K562 (cell line): ENCODE results near the gene CAMK2A. TPM values are rescaled to one million over a fixed set of nuclear protein-coding genes. Genes with fewer than 3 reads are reported as not detected.
A peak's percentile ranks its signal among the peaks of the same experiment; 100 is the strongest.

Experiments used
- ATAC-seq: fragments of 200-7000 bp; cut with Tn5 transposase; 3 replicates; pipeline ENCODE4 v1.9.1; 2020; ENCODE audit warnings: moderate library complexity
- BruUV-seq: library from RNA; stranded (reverse); fragments of 400-500 nt; replicated peaks from 2 replicates; lab custom pipeline; 2021; lab: Mats Ljungman, UMichigan
- CTCF ChIA-PET: fragments of 300-600 bp; formaldehyde crosslinking; extraction: SDS; loops from one replicate; lab custom pipeline; 2021; ENCODE audit warnings: low intra/inter-chr PET ratio; lab: Yijun Ruan, JAX
- POLR2A ChIA-PET: fragments of 300-600, 350-650 bp; sonication (Branson Sonifier 250); formaldehyde crosslinking; extraction: SDS; loops from one replicate; lab custom pipeline; 2021; ENCODE audit warnings: antibody characterized with exemption, inconsistent platforms; lab: Yijun Ruan, JAX
- DNase-seq, 4 experiments: peaks; one replicate each; pipeline versions ENCODE4 v3.0.0 to v3.0.0-alpha.2; 2011 to 2018; ENCODE audit warnings: low spot score in 3 of 4, mixed read lengths in 3 of 4; ENCODE audit errors: extremely low read depth in 1 of 4
- FAIRE-seq: peaks from 2 replicates; lab custom pipeline; 2011; peaks lifted over from hg19 to GRCh38; lab: Jason Lieb, UNC
- H2AFZ ChIP-seq: 2 replicates; pipeline ENCODE4 v1.6.0; 2011; ENCODE audit warnings: low read depth, low read length, control low read depth, inconsistent platforms
- H3K27ac ChIP-seq: fragments of 200-600 bp; 3 replicates; pipeline ENCODE4 v1.8.0; 2011; ENCODE audit warnings: low read depth, mild to moderate bottlenecking, control low read depth, inconsistent platforms, low read length, moderate library complexity, mixed read lengths; ENCODE audit errors: extremely low read depth
- H3K27me3 ChIP-seq, 2 experiments: fragments of 300-600 bp in 1 of 2; 2 replicates in 1 of 2; 3 replicates in 1 of 2; pipeline versions ENCODE4 v1.6.0 to v1.8.0; 2011; ENCODE audit warnings: inconsistent platforms in 2 of 2, low read length in 2 of 2, mild to moderate bottlenecking in 1 of 2, mixed read lengths in 1 of 2, moderate library complexity in 1 of 2; ENCODE audit not compliant: control insufficient read depth in 2 of 2, insufficient read depth in 2 of 2
- H3K36me3 ChIP-seq: fragments of 300-600 bp; 3 replicates; pipeline ENCODE4 v1.8.0; 2011; ENCODE audit warnings: mild to moderate bottlenecking, low read length, inconsistent platforms; ENCODE audit not compliant: control insufficient read depth, insufficient read depth
- H3K4me1 ChIP-seq, 2 experiments: fragments of 200-600 bp in 1 of 2; replicated peaks in 1 of 2; 2 replicates in 1 of 2; 3 replicates in 1 of 2; pipeline versions ENCODE4 v1.5.1 to v1.8.0; 2011; ENCODE audit warnings: inconsistent platforms in 2 of 2, low read length in 2 of 2, mild to moderate bottlenecking in 1 of 2, mixed read lengths in 1 of 2, moderate library complexity in 1 of 2; ENCODE audit not compliant: control insufficient read depth in 2 of 2, insufficient read depth in 2 of 2
- H3K4me2 ChIP-seq: 2 replicates; pipeline ENCODE4 v1.6.1; 2011; ENCODE audit warnings: low read length, control low read depth, inconsistent platforms, mixed read lengths; ENCODE audit not compliant: insufficient read depth
- H3K4me3 ChIP-seq: fragments of 200-600 bp; sonication (generic), shearing (Covaris generic); 2 replicates; pipeline ENCODE4 v1.5.1; 2016; ENCODE audit warnings: control low read depth, inconsistent platforms
- H3K79me2 ChIP-seq: fragments of 200-600 bp; 3 replicates; pipeline ENCODE4 v1.8.0; 2011; ENCODE audit warnings: low read length, inconsistent platforms; ENCODE audit not compliant: control insufficient read depth, insufficient read depth
- H3K9ac ChIP-seq, 2 experiments: 2 replicates each; pipeline versions ENCODE4 v1.6.0 to v1.6.1; 2011; ENCODE audit warnings: low read depth in 2 of 2, low read length in 2 of 2, control low read depth in 1 of 2, inconsistent platforms in 1 of 2, mild to moderate bottlenecking in 1 of 2, mixed read lengths in 1 of 2; ENCODE audit not compliant: insufficient read depth in 1 of 2
- H3K9me1 ChIP-seq: one replicate; pipeline ENCODE4 v1.6.0; 2011; ENCODE audit warnings: inconsistent platforms, mild to moderate bottlenecking, low read length, moderate library complexity; ENCODE audit not compliant: control insufficient read depth, insufficient read depth
- H3K9me3 ChIP-seq: replicated peaks from 2 replicates; pipeline ENCODE4 v1.5.1; 2011; ENCODE audit warnings: low read depth, low read length, inconsistent platforms; ENCODE audit not compliant: control insufficient read depth, insufficient read depth
- H4K20me1 ChIP-seq: replicated peaks from 2 replicates; pipeline ENCODE4 v1.6.1; 2011; ENCODE audit warnings: low read length, inconsistent platforms, mixed read lengths; ENCODE audit not compliant: control insufficient read depth, insufficient read depth
- JUNB ChIP-seq: fragments of 450-650 bp; formaldehyde crosslinking; conservative IDR thresholded peaks from 2 replicates; pipeline ENCODE4 v1.4.0; 2020; ENCODE audit warnings: mild to moderate bottlenecking
- NRF1 ChIP-seq, 2 experiments: fragments of 450-650 bp; IDR thresholded peaks in 1 of 2; conservative IDR thresholded peaks in 1 of 2; 2 replicates each; pipeline ENCODE4 v1.6.1; 2014; ENCODE audit warnings: mild to moderate bottlenecking in 2 of 2
- THRB ChIP-seq: fragments of 450-650 bp; formaldehyde crosslinking; conservative IDR thresholded peaks from 2 replicates; pipeline ENCODE4 v1.4.0; 2022; ENCODE audit warnings: mild to moderate bottlenecking, missing genetic modification characterization
- ZNF197 ChIP-seq: fragments of 200-800 bp; sonication (Bioruptor generic); IDR thresholded peaks from 2 replicates; pipeline ENCODE4 v1.6.1; 2016; ENCODE audit warnings: low read depth, missing genetic modification characterization, missing compliant biosample characterization
- WGBS: fragments of 100-300 bp; shearing (Covaris generic); methylation state at CpG from one replicate; pipeline ENCODE4 v1.1.6; 2016; ENCODE audit warnings: low coverage, mixed read lengths; ENCODE audit not compliant: insufficient coverage; ENCODE audit errors: missing lambda C conversion rate; 5-methylcytosine and 5-hydroxymethylcytosine counted together
- in situ Hi-C: fragments of 300-500 bp; cut with MboI; formaldehyde crosslinking; loops from 4 replicates; pipeline ENCODE4 v1.15.0; 2018; ENCODE audit warnings: inconsistent platforms, mixed read lengths
- intact Hi-C: fragments of 100-400 bp; cut with micrococcal nuclease; formaldehyde crosslinking; loops from 2 replicates; pipeline ENCODE4 v1.14.2; 2022
- polyA plus RNA-seq, 8 experiments: library from polyadenylated mRNA; depleted of rRNA in 4 of 8; stranded (reverse) in 5 of 8; unstranded in 3 of 8; fragments of >200 nt; fragmentation: Nextera tagmentation in 2 of 8; fragmentation: Illumina TruSeq in 1 of 8; extraction: Ambion mirVana in 2 of 8; extraction: Trizol in 1 of 8; gene quantifications; 2 replicates each; pipeline versions ENCODE4 v1.2.1 to v1.2.3, GENCODE V29; 2011 to 2014; ENCODE audit warnings: inconsistent platforms in 1 of 8, missing spikeins in 1 of 8
- total RNA-seq, 7 experiments: library from RNA; depleted of rRNA in 6 of 7; stranded (reverse); fragments of >200 nt in 6 of 7; fragmentation: Illumina TruSeq in 2 of 7; extraction: Trizol in 2 of 7; gene quantifications; 2 replicates each; pipeline versions ENCODE4 v1.2.1 to v1.2.3, GENCODE V29; 2011 to 2021; ENCODE audit warnings: low replicate concordance in 1 of 7

CAMK2A gene
- total and polyA plus RNA-seq, 9 of the 15 experiments (the other 6 are each of a cell fraction or from before 2014, with no cell fraction given) = 0.01 to 0.18 (median 0.04) TPM; not detected in 6

- H3K9ac ChIP-seq = peak overlapping the region in 1 of 2 experiments; percentile 43; a peak in 1 of 4 replicates
- POLR2A ChIA-PET = interaction anchor here (0.6 to 1.7 kb wide), 3 partner anchors 12 to 123 kb away, joined by 4 read pairs; no protein-coding TSS in a partner anchor
- peaks cover 14 to 61% of the 10 kb centered on the region in 2 experiments for H3K27me3 ChIP-seq
- H3K27ac ChIP-seq = no peak overlapping the region
- DNase-seq = no peak
- no peak overlapping the region for H3K4me2 ChIP-seq
- H3K36me3 ChIP-seq = no peaks in the 10 kb centered on the region
- BruUV-seq = no TSS peak
- H3K4me3 ChIP-seq = no peak overlapping the region
- intact Hi-C loops (no loop called here), in situ Hi-C loops (no loop called here)
- no peak for FAIRE-seq
- no peaks in the 10 kb centered on the region for H3K9me1 ChIP-seq
- no peaks in the 10 kb centered on the region for H3K79me2 ChIP-seq
- no peaks in the 10 kb centered on the region for H3K9me3 ChIP-seq
- no peaks in the 10 kb centered on the region for H4K20me1 ChIP-seq
- ATAC-seq = peak; percentile 30
- no peak overlapping the region for H2AFZ ChIP-seq
- peaks cover 0 to 8% of the 10 kb centered on the region in 2 experiments; a peak in 1 of 5 replicates for H3K4me1 ChIP-seq
- WGBS = 12% methylated on average over 19 of the region's 21 CpGs
- CTCF ChIA-PET = no interaction called here
- TF ChIP-seq ZNF197 (no peak), NRF1 (conservative IDR thresholded peaks at IDR 0.05 in 1 of 2, IDR thresholded peaks at IDR 0.05 in 1 of 2) (peak; percentile 35; a peak in 2 of 4 replicates)
Observed at GRCh38 chr5:150209099-150209635, 80.4 kb downstream of the CAMK2A start.

GRCh38 chr5:150208187-150209098, 81.1 kb downstream of the CAMK2A start:
- peaks cover 0 to 8% of the 10 kb centered on the region in 2 experiments; a peak in 1 of 5 replicates for H3K4me1 ChIP-seq
- H3K79me2 ChIP-seq = no peaks in the 10 kb centered on the region
- BruUV-seq = no TSS peak
- intact Hi-C loops = no loop called here
- DNase-seq (no peak), ATAC-seq (no peak), FAIRE-seq (no peak)
- in situ Hi-C loops = no loop called here
- peaks cover 14 to 63% of the 10 kb centered on the region in 2 experiments for H3K27me3 ChIP-seq
- H3K9ac ChIP-seq = no peak overlapping the region
- no peaks in the 10 kb centered on the region for H3K9me1 ChIP-seq
- CTCF ChIA-PET = no interaction called here
- TF ChIP-seq JUNB (CRISPR knock-in tag) = no peak
- no peak for TF ChIP-seq THRB (CRISPR knock-in tag)
- no peak overlapping the region for H3K4me2 ChIP-seq
- no peaks in the 10 kb centered on the region for H3K36me3 ChIP-seq
- POLR2A ChIA-PET = interaction anchor here (0.6 to 0.7 kb wide), 2 partner anchors 59 to 124 kb away, joined by 4 read pairs; no protein-coding TSS in a partner anchor
- H4K20me1 ChIP-seq = no peaks in the 10 kb centered on the region
- no peak overlapping the region for H2AFZ ChIP-seq
- no peaks in the 10 kb centered on the region for H3K9me3 ChIP-seq
- H3K4me3 ChIP-seq = no peak overlapping the region
- no peak overlapping the region for H3K27ac ChIP-seq
- 11% methylated on average over 19 of the region's 19 CpGs for WGBS
